Muscle of back (tissue), 11 donors: ENCODE measurements around the gene EIF4B. TPM values are rescaled to one million over a fixed set of nuclear protein-coding genes. Genes with fewer than 3 reads are reported as not detected.

Experiments used
- DNase-seq, 3 donors: peaks; one replicate each; pipeline versions ENCODE4 v3.0.0 to v3.0.0-alpha.2; 2013
- polyA plus RNA-seq, 10 donors: library from polyadenylated mRNA; unstranded; fragments of 120-200 nt; gene quantifications; one replicate each; pipeline ENCODE4 v1.2.1, GENCODE V29; 2013; ENCODE audit not compliant: insufficient read length in 10 of 10

EIF4B gene
- polyA plus RNA-seq, 10 donors = 357 to 476 (median 416) TPM

DNA sequence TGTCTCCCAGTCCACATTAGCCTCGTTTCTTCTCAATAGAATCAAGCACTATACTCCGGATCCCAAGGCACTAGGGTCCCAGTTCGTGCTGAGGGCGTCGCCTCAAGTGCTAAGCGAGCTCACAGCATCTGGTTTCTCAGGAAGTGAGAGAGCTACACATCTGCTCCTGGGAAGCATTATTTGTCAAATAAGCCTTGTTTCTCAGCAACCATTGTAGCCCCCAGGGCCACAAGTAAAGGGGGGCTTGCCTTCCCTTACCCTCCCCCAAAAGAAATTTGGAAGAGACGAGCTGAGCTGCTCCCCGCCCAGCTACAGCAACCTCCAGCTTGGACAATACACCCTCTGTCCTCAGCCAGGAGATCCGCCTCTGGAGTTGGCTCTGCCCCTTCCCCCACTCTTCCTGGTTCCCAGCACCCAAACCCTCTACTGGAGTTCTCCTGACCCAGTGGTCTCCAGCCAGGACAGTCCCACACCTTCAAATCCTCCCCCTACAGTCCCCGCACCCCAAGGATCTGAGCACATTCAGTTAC is 37.9 kb downstream of the EIF4B start:
- DNase-seq = peak in 2 of 3 donors; percentile 84 to 92

DNA sequence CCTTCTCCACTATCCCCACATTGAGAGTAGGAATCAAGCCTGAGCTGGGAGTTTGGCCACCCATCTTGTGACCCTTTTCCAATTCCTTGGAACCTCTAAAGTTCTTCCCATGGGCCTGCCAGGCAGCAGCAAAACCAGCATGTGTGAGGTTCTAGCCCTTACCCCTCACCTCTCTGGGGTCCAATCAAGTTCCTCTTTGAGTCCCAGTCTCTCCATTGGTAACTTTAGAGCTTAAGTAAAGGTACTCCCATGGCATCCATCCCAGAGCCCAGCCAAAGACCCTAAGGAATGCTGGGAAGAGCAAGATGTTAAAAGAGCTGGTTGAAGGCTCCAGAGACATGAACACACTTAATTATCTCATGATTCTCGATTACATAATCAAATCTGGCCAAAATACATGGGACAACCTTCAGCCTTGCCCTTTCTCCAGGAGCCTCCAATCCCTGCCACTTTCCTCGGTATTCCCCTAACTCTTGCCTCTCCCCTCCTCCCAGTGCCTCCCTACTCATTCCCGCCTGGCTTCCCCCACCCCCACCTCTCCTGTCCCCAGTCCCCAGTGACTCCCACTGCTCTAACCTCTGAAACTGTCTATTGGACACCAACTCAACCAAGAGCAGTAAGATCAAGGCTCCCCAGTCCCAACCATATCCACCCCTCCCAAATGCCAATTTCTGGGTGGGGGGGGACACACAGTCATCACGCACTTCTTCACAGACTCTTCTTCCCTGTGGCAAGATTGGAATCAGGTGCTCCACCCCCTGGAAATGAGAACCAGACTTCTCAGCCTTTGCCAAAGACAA is 38.8 kb downstream of the EIF4B start:
- DNase-seq = peak in 1 of 3 donors; percentile 39

DNA sequence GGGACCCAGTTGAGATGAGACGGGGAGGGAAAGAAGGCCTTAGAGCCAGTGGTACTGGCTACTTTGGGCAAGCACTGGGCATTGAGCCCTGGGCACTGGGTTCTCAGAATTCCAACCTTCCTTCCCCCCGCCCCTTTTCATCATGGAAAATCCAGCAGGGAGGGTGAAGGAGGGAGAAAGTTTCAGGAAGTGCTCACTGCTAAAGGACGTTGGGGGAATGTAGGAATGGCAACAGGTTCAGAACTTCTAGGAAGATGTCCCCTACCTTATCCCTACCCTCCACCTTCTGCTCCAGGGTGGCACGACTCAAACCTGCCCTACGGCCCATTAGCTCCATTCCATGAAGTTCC is 39.4 kb downstream of the EIF4B start:
- peak in 1 of 3 donors; percentile 66 for DNase-seq

DNA sequence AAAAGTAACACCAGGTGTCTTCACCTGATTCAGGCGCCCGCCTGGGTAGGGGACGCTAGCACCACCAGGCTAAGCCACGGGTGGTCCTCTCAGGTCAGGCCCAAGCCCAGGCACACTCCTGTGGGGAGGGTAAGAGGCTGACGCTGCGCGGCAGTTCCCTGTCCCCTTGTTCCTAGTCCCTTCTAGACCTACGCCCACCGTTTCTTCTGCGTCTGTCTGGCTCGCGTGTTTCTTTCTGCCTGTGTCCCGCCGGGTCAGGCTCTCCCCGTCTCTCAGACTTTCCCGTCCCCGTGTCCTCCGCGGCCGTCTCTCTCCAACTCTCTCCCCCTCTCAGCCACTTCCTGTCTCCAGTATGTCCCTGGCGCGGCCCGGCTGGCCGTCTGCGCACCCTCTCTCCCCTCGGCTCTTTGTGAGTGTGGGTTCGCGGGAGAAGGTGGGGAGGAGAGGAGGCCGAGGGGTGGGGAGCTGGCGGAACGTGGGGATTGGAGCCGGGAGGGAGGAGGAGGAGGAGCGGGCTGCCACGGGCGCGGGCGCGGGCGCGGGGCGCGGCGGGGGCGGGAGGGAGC is 40.5 kb downstream of the EIF4B start:
- DNase-seq = peak; percentile 87 to 95 (median 89)

DNA sequence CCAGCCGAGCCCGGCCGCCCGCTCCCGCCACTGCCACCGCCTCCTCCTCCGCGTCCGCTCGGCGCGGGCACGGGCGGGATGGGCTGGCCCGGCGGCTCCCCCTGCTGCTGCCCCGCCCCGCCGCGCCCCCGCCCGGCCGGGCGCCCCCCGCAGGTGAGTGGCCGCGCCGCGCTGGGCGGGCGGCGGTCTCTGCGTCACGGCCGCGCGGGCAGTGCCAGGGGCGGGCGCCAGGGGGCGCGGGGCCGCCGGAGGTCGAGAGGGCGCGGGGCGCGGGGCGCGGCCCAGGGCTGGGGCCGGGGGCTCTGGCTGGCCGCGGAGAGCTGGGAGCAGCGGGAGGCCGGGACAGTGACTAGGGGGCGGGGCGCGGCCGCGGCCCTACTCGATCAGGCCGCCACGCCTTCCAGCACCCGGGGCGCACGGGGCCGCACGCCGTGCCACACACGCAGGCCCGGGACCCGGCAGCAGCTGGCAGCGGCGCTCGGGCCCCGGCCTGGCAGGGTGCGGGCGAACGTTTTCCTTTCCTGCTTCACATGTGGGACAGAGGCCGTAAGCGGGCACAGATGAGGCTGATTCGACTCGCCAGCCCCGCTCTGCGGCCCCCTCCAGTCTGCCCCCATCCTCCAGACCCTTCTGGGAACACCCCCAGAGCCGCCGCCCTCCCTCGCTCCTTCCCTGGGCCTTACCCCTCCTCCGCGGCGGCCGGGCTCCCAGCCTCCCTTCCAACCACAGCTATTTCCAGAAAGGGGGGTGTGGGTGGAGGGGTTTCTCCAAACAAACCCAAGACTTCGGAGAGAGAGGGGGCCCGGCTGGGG is 41.2 kb downstream of the EIF4B start:
- peak; percentile 81 to 96 (median 85) for DNase-seq

DNA sequence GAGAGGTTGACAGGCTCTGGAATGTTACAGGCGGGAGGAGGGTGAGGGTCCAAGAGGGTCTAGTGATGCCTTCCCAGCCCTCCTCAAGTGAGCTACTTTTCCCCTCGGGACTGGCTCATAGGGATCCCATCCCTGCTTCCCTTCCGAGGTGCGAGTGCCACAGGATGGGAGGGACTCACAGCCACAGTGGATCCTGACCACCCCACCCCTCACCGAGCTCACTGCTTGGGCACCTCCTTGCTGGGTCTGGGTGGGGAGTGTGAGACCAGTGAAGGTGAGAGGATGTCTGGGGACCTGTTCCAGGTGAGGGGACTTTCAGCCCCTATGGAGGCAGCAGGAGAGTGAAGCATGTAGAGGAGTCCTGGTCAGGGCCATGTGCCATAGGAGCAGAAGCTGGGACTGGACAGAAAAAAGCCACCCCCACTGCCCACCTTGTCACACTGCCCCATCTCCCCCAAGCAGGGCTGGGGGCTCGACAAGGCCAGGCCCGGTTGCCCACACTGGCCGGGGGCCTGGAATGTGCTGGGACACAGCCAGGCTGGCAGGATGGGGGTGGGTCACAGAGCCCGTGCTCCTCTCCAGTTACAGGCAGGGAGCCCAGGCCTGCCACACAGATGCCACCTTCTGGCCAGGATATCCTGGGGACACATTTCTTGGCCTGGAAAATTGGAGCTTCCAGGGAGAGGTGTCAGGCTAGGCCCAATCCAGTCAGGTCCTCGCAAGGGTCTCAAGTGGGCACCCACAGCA is 42.0 kb downstream of the EIF4B start:
- DNase-seq = peak in 1 of 3 donors; percentile 82

GRCh38 chr12:53048780-53049401 is 42.6 kb downstream of the EIF4B start:
- DNase-seq = peak in 2 of 3 donors; percentile 77 to 93

DNA sequence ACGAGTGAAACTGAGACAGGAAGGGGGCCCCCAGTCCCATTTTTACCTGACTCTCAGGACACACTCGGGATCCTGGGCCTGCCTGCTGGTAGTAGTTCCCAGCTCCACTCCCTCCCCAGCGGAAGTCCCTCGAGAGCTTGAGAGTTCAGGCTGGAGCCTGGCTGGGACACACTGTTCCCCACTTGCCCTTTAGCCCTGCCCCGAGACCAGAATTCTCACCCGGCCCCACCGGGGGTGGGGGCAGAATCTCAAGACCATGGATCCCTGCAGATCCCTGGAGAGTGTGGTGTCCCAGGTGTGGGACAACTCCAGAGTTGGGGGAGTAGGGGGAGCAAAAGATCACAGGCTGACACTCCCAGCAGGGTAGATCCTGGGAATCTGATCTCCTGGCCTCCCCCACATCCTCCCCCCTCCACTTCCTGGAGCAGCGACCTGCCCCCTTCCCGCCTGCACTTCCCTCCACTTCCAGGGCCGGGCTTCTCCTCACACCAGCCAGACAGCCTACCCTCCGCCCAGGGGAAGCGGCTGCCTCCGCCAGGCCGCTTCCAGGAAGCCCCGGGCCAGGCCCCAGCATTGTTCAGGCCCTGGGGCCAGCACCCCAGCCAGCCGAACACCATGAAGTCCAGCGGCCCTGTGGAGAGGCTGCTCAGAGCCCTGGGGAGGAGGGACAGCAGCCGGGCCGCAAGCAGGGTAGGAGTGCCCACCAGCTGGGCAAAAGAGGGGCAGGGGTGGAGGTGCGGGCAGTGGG is 43.5 kb downstream of the EIF4B start, which contains the start of gene TNS2:
Gene TNS2, plus strand, starts transcription at position 495 of the 748 bp plus-strand sequence. Its CDS starts 121 bp downstream, at position 616.
- peak; percentile 59 to 84 (median 69) for DNase-seq

GRCh38 chr12:53050426-53051057 is 44.3 kb downstream of the EIF4B start:
- peak in 1 of 3 donors; percentile 30 for DNase-seq

DNA sequence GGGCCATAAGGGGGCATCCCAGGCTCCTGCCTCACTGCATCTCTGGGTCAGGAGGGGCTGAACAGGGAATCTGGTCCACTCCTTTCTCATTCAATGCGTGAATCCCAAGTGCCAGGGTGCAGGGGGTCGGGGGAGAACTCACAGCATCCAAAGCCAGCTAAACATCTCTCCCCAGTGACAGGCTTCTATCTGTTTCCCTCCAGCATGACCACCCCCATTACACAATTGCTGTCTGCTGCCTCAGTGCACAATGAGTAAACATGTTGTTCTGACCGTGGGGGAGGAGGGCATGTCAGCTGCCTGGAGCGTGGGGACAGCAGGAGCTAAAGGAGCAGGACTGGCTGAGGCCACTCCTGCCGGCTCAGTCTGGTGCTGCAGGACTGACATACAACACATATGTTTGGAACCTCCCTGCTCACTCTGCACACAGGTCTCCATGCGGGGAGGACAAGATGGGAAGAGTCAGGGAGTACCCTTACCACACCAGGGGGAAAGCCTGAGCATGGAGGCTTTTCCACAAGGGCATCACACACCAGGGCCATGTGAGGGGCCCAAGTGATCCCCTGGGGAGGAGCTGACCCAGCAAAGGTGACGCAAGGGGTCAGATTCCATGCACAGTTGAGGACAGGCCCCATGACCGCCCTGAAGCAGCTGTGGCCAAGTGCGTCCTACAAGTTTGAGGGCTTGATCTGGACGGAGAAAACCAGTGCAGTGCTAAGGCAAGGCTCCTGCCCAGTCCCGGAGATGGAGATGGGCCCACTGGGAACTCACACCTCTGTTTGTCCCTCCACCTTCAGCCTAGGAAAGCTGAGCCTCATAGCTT is 45.0 kb downstream of the EIF4B start:
- peak in 2 of 3 donors; percentile 71 to 76 for DNase-seq

DNA sequence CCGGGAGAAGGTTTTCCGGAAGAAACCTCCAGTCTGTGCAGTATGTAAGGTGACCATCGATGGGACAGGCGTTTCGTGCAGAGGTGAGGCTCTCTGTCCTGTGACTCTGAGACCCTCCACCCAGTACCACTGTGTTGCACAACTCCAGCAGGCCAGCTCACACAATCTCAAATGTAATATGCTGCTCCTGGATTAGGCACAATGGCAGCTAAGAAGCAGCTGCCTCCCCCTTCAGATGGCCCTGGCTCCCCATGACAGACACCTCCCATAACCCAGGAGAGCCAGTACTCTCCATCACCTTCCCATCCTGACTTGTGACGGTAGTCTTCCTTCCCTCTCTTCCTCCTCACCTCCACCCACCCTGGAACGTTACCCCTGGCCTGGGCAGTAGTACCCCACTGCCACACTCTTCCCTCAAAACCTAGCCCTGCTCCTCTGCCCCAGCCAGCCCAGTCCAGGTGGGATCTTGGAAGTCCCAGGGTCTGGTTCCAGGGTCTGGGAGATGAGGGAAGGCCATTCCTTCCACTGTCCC is 45.7 kb downstream of the EIF4B start:
- DNase-seq = peak in 1 of 3 donors; percentile 36

DNA sequence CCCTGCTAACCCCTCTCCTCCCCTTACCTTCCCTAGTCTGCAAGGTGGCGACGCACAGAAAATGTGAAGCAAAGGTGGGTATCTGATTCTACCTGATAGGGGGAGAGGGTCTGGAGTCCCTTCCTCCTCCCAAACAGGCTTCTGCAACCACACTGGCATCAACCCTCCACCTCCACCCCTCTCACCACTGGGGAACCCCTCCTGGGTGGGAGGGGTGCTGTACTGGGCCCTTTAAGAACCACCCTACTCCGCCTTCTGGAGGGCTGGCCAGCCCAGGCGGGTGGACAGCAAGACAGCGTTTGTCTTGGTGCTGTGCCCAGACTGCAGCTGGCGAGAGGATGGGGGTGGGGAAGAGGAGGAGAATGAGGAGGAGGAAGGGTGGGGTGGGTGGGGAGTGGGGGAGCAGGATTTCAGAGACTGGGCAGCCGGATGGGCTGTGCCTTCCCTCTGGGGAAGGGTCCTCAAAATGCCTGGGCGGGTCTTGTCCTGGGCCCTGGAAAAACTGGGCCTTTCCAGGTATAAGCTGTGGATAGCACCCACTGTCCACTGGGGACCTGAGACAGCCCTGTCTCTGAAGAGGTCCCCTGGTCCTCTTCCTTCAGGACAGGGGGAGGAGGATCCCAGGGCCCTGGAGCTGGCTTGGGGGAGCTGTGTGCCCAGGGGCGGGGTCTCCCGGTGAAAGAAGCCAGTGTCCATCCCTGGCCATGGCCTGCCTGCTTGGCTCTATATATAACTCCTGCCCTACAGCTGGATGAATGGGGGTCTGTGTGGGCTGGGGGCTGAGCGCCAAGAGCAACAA is 46.4 kb downstream of the EIF4B start:
- DNase-seq = peak; percentile 89 to 93 (median 90)

GRCh38 chr12:53053218-53054111 is 47.2 kb downstream of the EIF4B start:
- peak in 1 of 3 donors; percentile 68 for DNase-seq

DNA sequence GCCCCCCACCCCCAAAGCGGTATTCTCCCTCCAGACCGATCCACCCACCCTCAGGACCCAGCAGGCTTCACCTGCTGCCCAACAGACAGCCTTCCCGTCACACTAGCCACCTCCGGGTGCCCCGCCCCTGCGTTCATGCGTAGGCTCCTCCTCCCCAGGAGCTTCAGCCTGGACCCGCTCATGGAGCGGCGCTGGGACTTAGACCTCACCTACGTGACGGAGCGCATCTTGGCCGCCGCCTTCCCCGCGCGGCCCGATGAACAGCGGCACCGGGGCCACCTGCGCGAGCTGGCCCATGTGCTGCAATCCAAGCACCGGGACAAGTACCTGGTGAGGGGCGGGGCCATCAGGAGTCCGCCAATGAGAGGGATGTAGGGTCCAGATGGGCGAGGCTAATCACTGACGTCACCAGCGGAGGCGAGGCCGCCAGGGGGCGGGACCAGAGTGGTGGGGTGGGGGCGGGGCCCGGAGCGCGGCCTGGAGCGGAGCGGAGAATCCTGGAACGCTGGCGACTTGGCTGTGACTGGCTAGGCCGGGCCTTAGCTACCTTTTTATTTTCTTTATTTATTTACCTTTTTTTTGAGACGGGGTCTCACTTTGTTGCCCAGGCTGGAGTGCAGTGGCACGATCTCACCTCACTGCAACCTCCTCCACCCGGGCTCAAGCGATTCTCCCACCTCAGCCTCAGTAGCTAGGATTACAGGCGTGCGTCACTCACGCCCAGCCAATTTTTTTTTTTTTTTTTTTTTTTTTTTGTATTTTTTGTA is 48.0 kb downstream of the EIF4B start:
- DNase-seq = peak; percentile 90 to 94 (median 92)

DNA sequence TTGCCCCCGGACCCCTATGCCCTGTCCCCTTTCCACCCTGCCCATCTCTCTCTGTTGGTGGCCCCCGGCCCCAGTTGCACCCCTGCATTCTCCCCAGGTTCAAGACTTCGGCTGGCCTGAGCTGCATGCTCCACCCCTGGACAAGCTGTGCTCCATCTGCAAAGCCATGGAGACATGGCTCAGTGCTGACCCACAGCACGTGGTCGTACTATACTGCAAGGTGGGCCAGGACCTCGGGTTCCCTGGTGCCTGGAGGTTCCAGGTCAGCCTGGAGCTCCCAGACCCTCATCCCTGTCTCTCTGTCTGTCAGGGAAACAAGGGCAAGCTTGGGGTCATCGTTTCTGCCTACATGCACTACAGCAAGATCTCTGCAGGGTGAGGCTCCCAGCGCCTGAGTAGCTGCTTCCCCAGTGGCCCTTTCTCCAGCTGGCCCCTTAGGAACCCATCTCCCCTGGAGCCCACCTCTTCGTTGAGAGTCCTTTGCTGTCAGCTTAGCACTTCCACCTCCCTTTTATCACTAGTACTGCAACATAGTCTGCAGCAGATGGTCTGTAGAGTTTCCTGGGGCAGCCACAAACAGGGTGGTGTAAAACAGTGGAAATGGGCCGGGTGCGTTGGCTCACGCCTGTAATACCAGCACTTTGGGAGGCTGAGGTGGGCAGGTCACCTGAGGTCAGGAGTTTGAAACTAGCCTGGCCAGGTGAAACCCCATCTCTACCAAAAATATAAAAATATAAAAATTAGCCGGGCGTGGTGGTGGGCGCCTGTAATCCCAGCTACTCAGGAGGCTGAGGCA is 49.4 kb downstream of the EIF4B start:
- DNase-seq = peak in 1 of 3 donors; percentile 17
